DMS 273 (cell line): ENCODE data around the gene TEAD1.

ENCODE experiments used
- DNase-seq: peaks from one replicate; lab custom pipeline; 2025; ENCODE audit not compliant: unreplicated experiment; lab: John Stamatoyannopoulos, UW

TEAD1 gene

GRCh38 chr11:12827929-12828812 is 153.9 kb downstream of the TEAD1 start:
- peak; percentile 73 for DNase-seq

GRCh38 chr11:12829131-12829530 is 154.9 kb downstream of the TEAD1 start:
- no peak for DNase-seq

- no peak for DNase-seq
Observed at GRCh38 chr11:12829540-12830314, 155.5 kb downstream of the TEAD1 start.

- DNase-seq, result no peak
Observed at GRCh38 chr11:12831471-12832202, 157.4 kb downstream of the TEAD1 start.

GRCh38 chr11:12832480-12833224 is 158.4 kb downstream of the TEAD1 start:
- DNase-seq, result peak; percentile 67

DNA sequence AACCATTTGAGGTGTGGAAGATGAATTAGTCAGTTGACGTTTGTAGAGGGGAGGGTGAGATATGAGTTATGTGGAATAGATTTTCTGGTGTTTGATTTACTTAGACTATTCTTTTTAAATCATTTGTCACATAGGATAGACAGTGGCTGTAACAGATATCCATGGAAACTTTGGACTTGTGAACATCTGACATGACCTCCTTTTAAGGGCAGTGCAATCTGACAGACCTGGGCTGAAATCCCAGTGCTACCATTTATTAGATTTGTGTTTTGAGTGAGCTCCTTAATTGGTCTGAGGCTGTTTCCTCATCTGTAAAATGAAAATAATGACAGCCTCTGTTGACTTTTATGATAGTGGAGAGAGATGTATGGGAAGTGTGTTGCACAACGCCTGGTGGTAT is 159.9 kb downstream of the TEAD1 start:
- peak; percentile 4 for DNase-seq

DNA sequence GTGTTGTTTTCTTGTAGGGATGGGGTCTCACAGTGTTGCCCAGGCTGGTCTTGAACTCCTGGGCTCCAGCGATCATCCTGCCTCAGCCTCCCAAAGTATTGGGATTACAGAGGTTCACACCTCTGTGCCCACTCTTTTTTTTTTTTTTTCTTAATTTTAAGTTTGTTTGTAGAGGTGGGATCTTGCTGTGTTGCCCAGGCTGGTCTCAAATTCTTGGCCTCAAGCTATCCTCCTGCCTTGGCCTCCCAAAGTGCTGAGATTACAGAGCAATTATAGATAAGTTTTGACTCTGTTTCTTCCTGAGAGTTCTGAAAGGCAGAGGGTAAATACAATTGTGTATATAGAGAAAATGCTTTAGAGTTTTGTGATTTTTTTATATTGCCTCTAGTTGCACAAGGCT is 160.4 kb downstream of the TEAD1 start:
- DNase-seq, result no peak

GRCh38 chr11:12835286-12835685 is 161.1 kb downstream of the TEAD1 start:
- DNase-seq, result no peak

DNA sequence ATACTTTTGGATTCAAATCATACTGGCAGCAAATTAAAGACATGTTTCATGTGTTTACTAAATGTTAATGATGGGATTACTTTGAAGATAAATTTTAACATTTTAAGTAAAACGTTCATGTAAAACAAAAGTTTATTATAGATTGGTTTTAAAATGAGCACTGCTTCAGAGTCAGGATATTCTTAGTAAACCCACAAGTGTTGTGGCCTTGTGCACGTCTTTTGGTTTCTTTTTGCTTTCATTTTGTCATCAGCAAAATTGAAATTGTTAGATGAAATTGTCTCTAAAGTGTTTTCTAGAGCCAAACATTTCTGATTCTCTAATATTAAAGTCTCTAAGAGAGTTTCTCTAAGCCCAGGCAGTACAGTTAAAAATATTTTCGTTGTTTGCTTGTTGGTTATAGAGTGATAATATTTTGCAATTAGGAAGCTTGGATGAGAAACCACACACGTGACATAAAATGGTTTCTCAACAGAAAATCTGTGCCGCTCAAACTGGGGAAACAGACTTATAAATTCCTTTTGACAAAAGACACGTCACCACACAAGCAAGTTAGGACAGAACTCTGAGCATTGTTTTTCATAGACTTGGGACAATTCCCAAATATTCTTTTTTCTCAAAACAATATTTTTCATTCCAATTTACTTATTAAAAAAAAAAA is 164.4 kb downstream of the TEAD1 start:
- DNase-seq, result no peak

DNA sequence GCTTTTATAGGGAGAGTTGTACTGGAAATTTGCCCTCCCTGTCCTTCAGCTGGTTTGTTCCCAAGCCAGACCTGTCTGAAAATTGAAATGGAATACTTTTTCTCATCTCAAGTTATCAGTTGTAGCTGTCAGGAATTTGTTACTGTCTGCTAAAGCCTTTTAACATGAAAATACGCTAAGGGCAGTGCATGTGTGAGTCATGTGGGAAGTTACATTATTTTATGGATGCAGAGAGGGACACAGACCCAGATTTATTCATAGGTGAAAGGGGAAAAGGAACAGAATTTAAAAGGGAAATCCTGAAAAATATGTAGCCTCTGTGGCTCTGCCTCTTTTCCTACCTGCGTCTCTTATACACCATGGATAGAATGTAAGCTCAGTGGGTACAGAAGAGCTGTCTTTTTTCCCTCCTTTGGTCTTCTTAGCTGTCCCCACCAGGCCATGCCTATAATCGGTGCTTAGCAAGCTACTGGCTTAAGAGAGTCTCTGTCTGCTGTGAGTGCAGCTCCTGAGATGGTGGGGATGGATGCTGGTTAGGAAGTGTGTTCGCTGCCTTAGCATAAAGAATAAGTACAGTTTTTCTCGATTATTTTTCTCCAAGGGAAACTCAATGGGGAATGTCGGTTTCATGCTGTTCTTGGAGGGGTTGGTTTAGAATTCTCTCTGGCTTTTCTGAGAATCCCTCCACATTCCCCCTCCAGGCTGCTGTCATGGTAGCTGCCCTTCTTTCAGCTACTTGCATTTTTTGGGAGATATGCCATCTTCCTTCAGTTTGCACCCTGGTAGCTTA is 166.8 kb downstream of the TEAD1 start:
- no peak for DNase-seq

DNA sequence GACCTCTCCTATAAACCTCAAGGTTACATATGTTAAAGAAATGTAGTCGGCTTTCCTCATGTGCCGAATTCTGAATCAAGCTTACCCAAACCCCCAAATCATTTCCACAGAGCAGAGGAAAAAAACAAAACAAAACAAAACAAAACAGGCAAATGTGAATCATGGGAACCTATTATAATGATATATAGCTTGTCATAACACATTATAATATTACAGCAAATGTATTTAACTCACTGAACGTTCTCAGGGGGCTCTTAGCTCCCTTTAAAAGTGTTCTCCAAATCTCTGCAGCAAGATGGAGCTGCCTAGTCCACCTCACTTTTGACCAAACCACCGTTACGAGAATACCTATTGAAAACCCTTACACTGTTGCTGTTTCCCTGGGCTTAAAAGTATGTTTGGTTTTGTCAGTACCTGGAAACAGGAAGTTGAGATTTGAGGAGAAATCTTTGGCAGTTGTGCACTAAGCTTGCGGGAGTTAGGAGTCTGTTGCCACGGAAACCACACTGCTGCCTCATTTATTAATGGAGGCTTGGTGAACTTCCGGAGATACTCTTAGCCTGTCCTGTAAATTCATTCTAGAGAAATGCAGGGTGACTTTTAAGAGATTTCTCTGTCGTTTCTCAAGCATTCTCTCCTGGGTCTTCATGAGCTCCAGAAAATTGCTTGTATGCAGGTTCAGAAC is 167.9 kb downstream of the TEAD1 start:
- peak; percentile 73 for DNase-seq

- DNase-seq, result peak; percentile 88
Observed at GRCh38 chr11:12842933-12843636, 168.9 kb downstream of the TEAD1 start.

DNA sequence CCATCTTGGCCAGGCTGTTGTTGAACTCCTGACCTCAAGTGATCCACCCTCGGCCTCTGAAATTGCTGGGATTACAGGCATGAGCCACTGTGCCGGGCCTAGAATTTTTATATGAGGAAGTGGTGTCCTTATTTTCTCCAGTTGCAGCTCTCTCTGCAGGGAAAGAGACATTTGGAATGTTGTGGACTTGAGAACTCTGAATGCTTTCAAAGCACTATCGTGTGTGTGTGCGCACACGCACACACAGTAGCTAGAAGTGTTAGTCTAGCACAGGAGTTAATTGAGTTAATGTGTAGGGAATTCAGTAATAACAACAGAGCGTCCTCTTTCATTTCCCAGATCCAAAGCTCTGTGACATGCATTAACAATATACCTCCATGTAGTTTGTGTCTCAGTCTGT is 170.9 kb downstream of the TEAD1 start:
- DNase-seq, result peak; percentile 47

- DNase-seq, result peak; percentile 91
Observed at GRCh38 chr11:12845739-12846358, 171.6 kb downstream of the TEAD1 start.

DNA sequence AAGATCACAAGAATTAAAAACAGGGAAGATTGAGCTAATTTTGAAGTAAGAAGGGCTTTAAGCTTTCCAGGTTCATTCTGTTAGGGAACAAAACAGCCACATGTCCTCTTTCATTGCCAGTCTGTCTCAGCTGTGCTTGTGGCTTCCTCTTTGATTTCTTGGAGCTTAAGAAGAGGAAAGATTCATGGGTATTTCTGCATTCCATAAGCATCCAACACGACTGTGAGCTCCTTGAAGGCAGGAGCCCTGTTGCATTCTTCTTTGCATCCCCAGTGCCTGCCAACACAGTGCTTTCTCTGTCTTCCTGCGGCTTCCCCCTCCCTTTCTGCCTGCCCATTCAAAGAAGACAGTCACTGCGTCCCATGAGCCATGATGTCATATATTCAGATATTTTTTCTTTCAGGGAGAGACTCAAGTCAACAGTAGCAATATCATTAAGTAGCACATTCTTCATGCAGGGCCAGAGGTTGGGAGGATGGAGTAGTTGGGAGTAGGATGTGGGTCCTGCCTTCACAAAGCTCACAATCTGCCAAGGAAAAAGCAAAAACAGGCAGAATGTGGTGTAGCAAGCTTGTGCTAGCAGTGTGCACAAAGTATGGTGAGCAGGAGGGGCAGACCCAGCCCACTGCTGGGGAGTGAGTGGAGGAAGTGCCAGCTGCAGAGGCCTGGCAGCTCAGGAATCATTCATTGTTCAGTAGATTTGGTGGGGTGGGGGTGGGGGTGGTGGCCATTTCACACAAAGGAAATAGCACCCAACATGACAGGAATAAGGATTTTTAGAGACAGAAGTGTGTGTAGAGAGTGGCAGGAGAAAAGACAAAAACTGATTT is 172.8 kb downstream of the TEAD1 start:
- DNase-seq, result peak; percentile 23

DNA sequence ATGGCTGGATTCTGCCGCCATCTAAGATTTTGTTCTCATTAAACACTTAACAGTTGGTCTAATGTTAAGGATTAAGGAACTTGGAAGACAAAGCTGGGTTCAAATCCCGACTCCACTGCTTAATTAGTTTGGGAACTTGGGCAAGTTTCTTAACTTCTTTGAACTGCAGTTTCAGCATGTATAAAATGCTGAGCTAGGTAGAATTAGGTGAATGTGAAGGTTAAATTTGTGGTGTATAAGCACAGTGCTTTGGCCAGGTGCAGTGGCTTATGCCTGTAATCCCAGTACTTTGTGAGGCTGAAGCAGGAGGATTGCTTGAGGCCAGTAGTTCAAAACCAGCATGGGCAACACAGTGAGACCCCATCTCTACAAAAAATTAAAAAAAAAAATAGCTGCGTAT is 174.2 kb downstream of the TEAD1 start:
- DNase-seq, result no peak

GRCh38 chr11:12853325-12853651 is 179.1 kb downstream of the TEAD1 start:
- no peak for DNase-seq
